IMR-90 (cell line): ENCODE results near the gene PIAS1. TPM values are rescaled to one million over a fixed set of nuclear protein-coding genes. Genes with fewer than 3 reads are reported as not detected.
"Not testable (repeated sequence)": the region's sequence is repeated elsewhere in the genome, so short reads cannot be mapped to it uniquely, and the experiment has no call there.

Experiments used
- ATAC-seq: fragments of 200-7000 bp; cut with Tn5 transposase; 2 replicates; pipeline ENCODE4 v1.9.1; 2020; ENCODE audit warnings: low read depth, mild to moderate bottlenecking, moderate library complexity
- BruUV-seq: library from RNA; stranded (reverse); fragments of 400-500 nt; replicated peaks from 2 replicates; lab custom pipeline; 2021; lab: Mats Ljungman, UMichigan
- CTCF ChIA-PET: fragments of 300-600 bp; formaldehyde crosslinking; extraction: SDS; loops from one replicate; lab custom pipeline; 2021; ENCODE audit warnings: antibody characterized with exemption; lab: Yijun Ruan, JAX
- POLR2A ChIA-PET: fragments of 300-600 bp; sonication (Branson Sonifier 250); formaldehyde crosslinking; loops from one replicate; lab custom pipeline; 2022; ENCODE audit warnings: antibody characterized with exemption; ENCODE audit not compliant: unreplicated experiment; lab: Charles Lee
- DNase-seq: peaks from one replicate; pipeline ENCODE4 v3.0.0; 2013
- H2AFZ ChIP-seq: replicated peaks from 2 replicates; pipeline ENCODE3; 2013; ENCODE audit warnings: low read length, mild to moderate bottlenecking; ENCODE audit not compliant: poor library complexity
- H2AK5ac ChIP-seq: 2 replicates; pipeline ENCODE4 v1.6.1; 2013; ENCODE audit warnings: low read depth, low read length, inconsistent platforms
- H2AK9ac ChIP-seq: replicated peaks from 2 replicates; pipeline ENCODE3; 2013; ENCODE audit warnings: mild to moderate bottlenecking, low read depth, low read length, moderate library complexity; ENCODE audit not compliant: poor library complexity
- H2BK120ac ChIP-seq: 2 replicates; pipeline ENCODE4 v1.6.1; 2013; ENCODE audit warnings: low read depth, low read length, inconsistent platforms
- H2BK15ac ChIP-seq: 3 replicates; pipeline ENCODE4 v1.6.1; 2013; ENCODE audit warnings: low read depth, low read length, inconsistent platforms
- H2BK20ac ChIP-seq: 2 replicates; pipeline ENCODE4 v1.6.1; 2013; ENCODE audit warnings: low read depth, mild to moderate bottlenecking, inconsistent platforms, low read length, moderate library complexity
- H2BK5ac ChIP-seq: 2 replicates; pipeline ENCODE4 v1.6.1; 2013; ENCODE audit warnings: mild to moderate bottlenecking, low read depth, low read length, inconsistent platforms; ENCODE audit not compliant: poor library complexity, severe bottlenecking
- H3K14ac ChIP-seq: replicated peaks from 2 replicates; pipeline ENCODE4 v1.6.1; 2013; ENCODE audit warnings: low read depth, low read length, inconsistent platforms
- H3K18ac ChIP-seq: 2 replicates; pipeline ENCODE4 v1.6.1; 2013; ENCODE audit warnings: low read depth, low read length, control low read depth
- H3K23ac ChIP-seq: 2 replicates; pipeline ENCODE4 v1.6.1; 2013; ENCODE audit warnings: low read depth, low read length, inconsistent platforms
- H3K27ac ChIP-seq: 2 replicates; pipeline ENCODE4 v1.5.1; 2013; ENCODE audit warnings: mild to moderate bottlenecking, control low read depth, low read length; ENCODE audit not compliant: insufficient read depth
- H3K27me3 ChIP-seq: 2 replicates; pipeline ENCODE4 v1.6.1; 2013; ENCODE audit warnings: low read length; ENCODE audit not compliant: control insufficient read depth, insufficient read depth
- H3K36me3 ChIP-seq: 2 replicates; pipeline ENCODE4 v1.6.1; 2013; ENCODE audit warnings: low read length, mixed read lengths; ENCODE audit not compliant: control insufficient read depth, insufficient read depth
- H3K4ac ChIP-seq: 2 replicates; pipeline ENCODE4 v1.6.1; 2013; ENCODE audit warnings: low read depth, low read length, inconsistent platforms
- H3K4me1 ChIP-seq: 2 replicates; pipeline ENCODE4 v1.6.1; 2013; ENCODE audit warnings: low read length, mixed read lengths; ENCODE audit not compliant: control insufficient read depth, insufficient read depth
- H3K4me2 ChIP-seq: 2 replicates; pipeline ENCODE4 v1.6.1; 2013; ENCODE audit warnings: low read depth, mild to moderate bottlenecking, control low read depth, low read length, moderate library complexity
- H3K4me3 ChIP-seq: 2 replicates; pipeline ENCODE4 v1.5.1; 2013; ENCODE audit warnings: low read depth, mild to moderate bottlenecking, control low read depth, low read length, moderate library complexity; ENCODE audit not compliant: insufficient read depth
- H3K56ac ChIP-seq: 2 replicates; pipeline ENCODE4 v1.6.1; 2013; ENCODE audit warnings: low read length, inconsistent platforms; ENCODE audit not compliant: insufficient read depth; ENCODE audit errors: extremely low read depth
- H3K79me1 ChIP-seq, 2 experiments: 2 replicates each; pipeline ENCODE4 v1.6.1; 2013; ENCODE audit warnings: low read length in 2 of 2, inconsistent platforms in 1 of 2, low read depth in 1 of 2
- H3K9ac ChIP-seq: 2 replicates; pipeline ENCODE4 v1.6.1; 2013; ENCODE audit warnings: low read depth, low read length, control low read depth
- H3K9me1 ChIP-seq: 2 replicates; pipeline ENCODE4 v1.6.1; 2013; ENCODE audit warnings: low read length, inconsistent platforms; ENCODE audit not compliant: insufficient read depth
- H3K9me3 ChIP-seq: 2 replicates; pipeline ENCODE4 v1.6.1; 2013; ENCODE audit warnings: low read length; ENCODE audit not compliant: control insufficient read depth, insufficient read depth
- H4K20me1 ChIP-seq: 2 replicates; pipeline ENCODE4 v1.6.1; 2013; ENCODE audit warnings: low read length, inconsistent platforms; ENCODE audit not compliant: insufficient read depth
- H4K5ac ChIP-seq: 2 replicates; pipeline ENCODE4 v1.6.1; 2013; ENCODE audit warnings: mild to moderate bottlenecking, low read depth, low read length, control low read depth
- H4K8ac ChIP-seq, 2 experiments: 2 replicates each; pipeline ENCODE4 v1.6.1; 2013; ENCODE audit warnings: low read depth in 2 of 2, low read length in 2 of 2, control low read depth in 1 of 2, inconsistent platforms in 1 of 2
- H4K91ac ChIP-seq: 2 replicates; pipeline ENCODE4 v1.6.1; 2013; ENCODE audit warnings: low read depth, low read length, inconsistent platforms; ENCODE audit not compliant: insufficient read depth
- WGBS, 2 experiments: methylation state at CpG; one replicate each; pipeline versions ENCODE4 v1.1.5 to v1.1.7; 2013; ENCODE audit warnings: missing lambda C conversion rate in 2 of 2; ENCODE audit not compliant: insufficient read length in 1 of 2; ENCODE audit errors: extremely low coverage in 2 of 2; 5-methylcytosine and 5-hydroxymethylcytosine counted together
- dilution Hi-C: fragments of 300-500 bp; cut with HindIII; formaldehyde crosslinking; loops from one replicate; pipeline ENCODE4 v1.14.3; 2018; ENCODE audit warnings: low sequenced_read_pairs; ENCODE audit not compliant: unreplicated experiment
- in situ Hi-C: fragments of 300-500 bp; cut with MboI; formaldehyde crosslinking; loops from 3 replicates; pipeline ENCODE4 v1.14.3; 2019; ENCODE audit warnings: low sequenced_read_pairs, inconsistent platforms, mixed read lengths
- intact Hi-C: fragments of 100-400 bp; cut with micrococcal nuclease; formaldehyde crosslinking; loops from 2 replicates; pipeline ENCODE4 v1.10.0; 2022
- polyA plus RNA-seq, 3 experiments: library from polyadenylated mRNA; depleted of rRNA; stranded (reverse); fragments of >200 nt; gene quantifications; 2 replicates each; pipeline ENCODE4 v1.2.3, GENCODE V29; 2012; ENCODE audit warnings: low replicate concordance in 1 of 3
- total RNA-seq: library from RNA; depleted of rRNA; stranded (reverse); fragments of >200 nt; gene quantifications from 2 replicates; pipeline ENCODE4 v1.2.3, GENCODE V29; 2012

Gene PIAS1
- total and polyA plus RNA-seq, 2 of the 4 experiments (the other 2 are of a cell fraction): 20.0 to 63.6 TPM

GRCh38 chr15:68213491-68213845 lies 159.4 kb downstream of the PIAS1 start:
- H3K4me2 ChIP-seq, dilution Hi-C loops, H3K9me3 ChIP-seq, in situ Hi-C loops, H3K56ac ChIP-seq, DNase-seq, H4K8ac ChIP-seq, H2BK5ac ChIP-seq, H3K23ac ChIP-seq, POLR2A ChIA-PET, BruUV-seq, H3K27me3 ChIP-seq, H3K4ac ChIP-seq, H2AK5ac ChIP-seq, H2BK15ac ChIP-seq, H2AFZ ChIP-seq, H2BK20ac ChIP-seq, H3K18ac ChIP-seq, H3K9me1 ChIP-seq, H3K14ac ChIP-seq, intact Hi-C loops, H3K9ac ChIP-seq, H2BK120ac ChIP-seq, H3K4me3 ChIP-seq, H3K27ac ChIP-seq, ATAC-seq, H3K4me1 ChIP-seq, CTCF ChIA-PET, H2AK9ac ChIP-seq, H4K91ac ChIP-seq, H4K5ac ChIP-seq, H3K36me3 ChIP-seq: not testable (repeated sequence)
- Histone ChIP-seq H4K20me1 (peaks cover 15% of the 10 kb centered on the region; the same call in 1 of the 2 replicates), H3K79me1 (peaks cover 18 to 57% of the 10 kb centered on the region in 2 experiments)
- no CpG with 5 or more reads among the region's 6 CpGs for WGBS, 2 experiments
